ENCODE measurements around the gene HLA-DQA1.
A peak's percentile ranks its signal among the peaks of the same experiment; 100 is the strongest.
"Not testable (repeated sequence)": the region's sequence is repeated elsewhere in the genome, so short reads cannot be mapped to it uniquely, and the experiment has no call there.

HLA-DQA1 gene

GRCh38 chr6:32659856-32660595 is 22.8 kb downstream of the HLA-DQA1 start:
- no peak for DNase-seq

- DNase-seq, result no peak
Observed at GRCh38 chr6:32662099-32662498, 24.9 kb downstream of the HLA-DQA1 start.

- no peak for DNase-seq
Observed at GRCh38 chr6:32662836-32663235, 25.6 kb downstream of the HLA-DQA1 start.

- DNase-seq, result no peak
Observed at GRCh38 chr6:32664354-32664753, 27.1 kb downstream of the HLA-DQA1 start.

GRCh38 chr6:32664827-32665362 is 27.7 kb downstream of the HLA-DQA1 start:
- DNase-seq, result peak; percentile 66

- no peak for DNase-seq
Observed at GRCh38 chr6:32665661-32666060, 28.5 kb downstream of the HLA-DQA1 start.

GRCh38 chr6:32666420-32667300 is 29.5 kb downstream of the HLA-DQA1 start, which contains the start of gene HLA-DQB1:
Gene HLA-DQB1, minus strand, starts transcription at chr6:32666657. Its CDS starts 50 bp downstream, at chr6:32666607.
- DNase-seq, result peak; percentile 76

GRCh38 chr6:32668226-32668747 is 31.1 kb downstream of the HLA-DQA1 start:
- peak; percentile 60 for DNase-seq

GRCh38 chr6:32669240-32669639 is 32.0 kb downstream of the HLA-DQA1 start:
- DNase-seq, result no peak

- no peak for DNase-seq
Observed at GRCh38 chr6:32669893-32670292, 32.7 kb downstream of the HLA-DQA1 start.

GRCh38 chr6:32671908-32672307 is 34.7 kb downstream of the HLA-DQA1 start:
- DNase-seq, result not testable (repeated sequence)

GRCh38 chr6:32674123-32674522 is 36.9 kb downstream of the HLA-DQA1 start:
- DNase-seq, result not testable (repeated sequence)

GRCh38 chr6:32679492-32679891 is 42.3 kb downstream of the HLA-DQA1 start:
- no peak for DNase-seq

- DNase-seq, result no peak
Observed at GRCh38 chr6:32680055-32680454, 42.8 kb downstream of the HLA-DQA1 start.

GRCh38 chr6:32684246-32684645 is 47.0 kb downstream of the HLA-DQA1 start:
- DNase-seq, result no peak

- DNase-seq, result no peak
Observed at GRCh38 chr6:32685603-32686002, 48.4 kb downstream of the HLA-DQA1 start.

GRCh38 chr6:32689531-32690501 is 52.6 kb downstream of the HLA-DQA1 start:
- no peak for DNase-seq

GRCh38 chr6:32692019-32692418 is 54.8 kb downstream of the HLA-DQA1 start:
- DNase-seq, result peak; percentile 68
